NCI-H2107 treated with DMSO at 0.1 percent for 48 hours (cell line): Measurements from ENCODE around the gene KCNT2.

Experiments
- DNase-seq: peaks from one replicate; lab custom pipeline; 2025; ENCODE audit not compliant: unreplicated experiment; lab: John Stamatoyannopoulos, UW

Gene KCNT2

GRCh38 chr1:196209265-196209664 is 399.0 kb downstream of the KCNT2 start:
- DNase-seq, result no peak

- DNase-seq, result no peak
These were observed 400.5 kb downstream of the KCNT2 start for GRCh38 chr1:196207612-196208217.

GRCh38 chr1:196205882-196206281 is 402.4 kb downstream of the KCNT2 start:
- DNase-seq, result no peak

- no peak for DNase-seq
These were observed 411.8 kb downstream of the KCNT2 start for GRCh38 chr1:196196486-196196885.

- no peak for DNase-seq
These were observed 414.2 kb downstream of the KCNT2 start for GRCh38 chr1:196193896-196194559.

- DNase-seq, result no peak
These were observed 424.3 kb downstream of the KCNT2 start for GRCh38 chr1:196183941-196184340.

- DNase-seq, result no peak
These were observed 426.7 kb downstream of the KCNT2 start for GRCh38 chr1:196181594-196181878.

- DNase-seq, result no peak
These were observed 427.2 kb downstream of the KCNT2 start for GRCh38 chr1:196180847-196181593.

GRCh38 chr1:196178083-196178635 is 430.1 kb downstream of the KCNT2 start:
- DNase-seq, result no peak
